K562 (cell line): ENCODE data around the gene UBE2E1. TPM values are rescaled to one million over a fixed set of nuclear protein-coding genes. Genes with fewer than 3 reads are reported as not detected.

Experiments
- ATAC-seq: fragments of 200-7000 bp; cut with Tn5 transposase; 3 replicates; pipeline ENCODE4 v1.9.1; 2020; ENCODE audit warnings: moderate library complexity
- BruUV-seq: library from RNA; stranded (reverse); fragments of 400-500 nt; replicated peaks from 2 replicates; lab custom pipeline; 2021; lab: Mats Ljungman, UMichigan
- CTCF ChIA-PET: fragments of 300-600 bp; formaldehyde crosslinking; extraction: SDS; loops from one replicate; lab custom pipeline; 2021; ENCODE audit warnings: low intra/inter-chr PET ratio; lab: Yijun Ruan, JAX
- POLR2A ChIA-PET: fragments of 300-600, 350-650 bp; sonication (Branson Sonifier 250); formaldehyde crosslinking; extraction: SDS; loops from one replicate; lab custom pipeline; 2021; ENCODE audit warnings: antibody characterized with exemption, inconsistent platforms; lab: Yijun Ruan, JAX
- DNase-seq, 4 experiments: peaks; one replicate each; pipeline versions ENCODE4 v3.0.0 to v3.0.0-alpha.2; 2011 to 2018; ENCODE audit warnings: low spot score in 3 of 4, mixed read lengths in 3 of 4; ENCODE audit errors: extremely low read depth in 1 of 4
- FAIRE-seq: peaks from 2 replicates; lab custom pipeline; 2011; peaks lifted over from hg19 to GRCh38; lab: Jason Lieb, UNC
- H2AFZ ChIP-seq: 2 replicates; pipeline ENCODE4 v1.6.0; 2011; ENCODE audit warnings: low read depth, low read length, control low read depth, inconsistent platforms
- H3K27ac ChIP-seq: fragments of 200-600 bp; 3 replicates; pipeline ENCODE4 v1.8.0; 2011; ENCODE audit warnings: low read depth, mild to moderate bottlenecking, control low read depth, inconsistent platforms, low read length, moderate library complexity, mixed read lengths; ENCODE audit errors: extremely low read depth
- H3K27me3 ChIP-seq, 2 experiments: fragments of 300-600 bp in 1 of 2; 2 replicates in 1 of 2; 3 replicates in 1 of 2; pipeline versions ENCODE4 v1.6.0 to v1.8.0; 2011; ENCODE audit warnings: inconsistent platforms in 2 of 2, low read length in 2 of 2, mild to moderate bottlenecking in 1 of 2, mixed read lengths in 1 of 2, moderate library complexity in 1 of 2; ENCODE audit not compliant: control insufficient read depth in 2 of 2, insufficient read depth in 2 of 2
- H3K36me3 ChIP-seq: fragments of 300-600 bp; 3 replicates; pipeline ENCODE4 v1.8.0; 2011; ENCODE audit warnings: mild to moderate bottlenecking, low read length, inconsistent platforms; ENCODE audit not compliant: control insufficient read depth, insufficient read depth
- H3K4me1 ChIP-seq, 2 experiments: fragments of 200-600 bp in 1 of 2; replicated peaks in 1 of 2; 2 replicates in 1 of 2; 3 replicates in 1 of 2; pipeline versions ENCODE4 v1.5.1 to v1.8.0; 2011; ENCODE audit warnings: inconsistent platforms in 2 of 2, low read length in 2 of 2, mild to moderate bottlenecking in 1 of 2, mixed read lengths in 1 of 2, moderate library complexity in 1 of 2; ENCODE audit not compliant: control insufficient read depth in 2 of 2, insufficient read depth in 2 of 2
- H3K4me2 ChIP-seq: 2 replicates; pipeline ENCODE4 v1.6.1; 2011; ENCODE audit warnings: low read length, control low read depth, inconsistent platforms, mixed read lengths; ENCODE audit not compliant: insufficient read depth
- H3K4me3 ChIP-seq: fragments of 200-600 bp; sonication (generic), shearing (Covaris generic); 2 replicates; pipeline ENCODE4 v1.5.1; 2016; ENCODE audit warnings: control low read depth, inconsistent platforms
- H3K79me2 ChIP-seq: fragments of 200-600 bp; 3 replicates; pipeline ENCODE4 v1.8.0; 2011; ENCODE audit warnings: low read length, inconsistent platforms; ENCODE audit not compliant: control insufficient read depth, insufficient read depth
- H3K9ac ChIP-seq, 2 experiments: 2 replicates each; pipeline versions ENCODE4 v1.6.0 to v1.6.1; 2011; ENCODE audit warnings: low read depth in 2 of 2, low read length in 2 of 2, control low read depth in 1 of 2, inconsistent platforms in 1 of 2, mild to moderate bottlenecking in 1 of 2, mixed read lengths in 1 of 2; ENCODE audit not compliant: insufficient read depth in 1 of 2
- H3K9me1 ChIP-seq: one replicate; pipeline ENCODE4 v1.6.0; 2011; ENCODE audit warnings: inconsistent platforms, mild to moderate bottlenecking, low read length, moderate library complexity; ENCODE audit not compliant: control insufficient read depth, insufficient read depth
- H3K9me3 ChIP-seq: replicated peaks from 2 replicates; pipeline ENCODE4 v1.5.1; 2011; ENCODE audit warnings: low read depth, low read length, inconsistent platforms; ENCODE audit not compliant: control insufficient read depth, insufficient read depth
- H4K20me1 ChIP-seq: replicated peaks from 2 replicates; pipeline ENCODE4 v1.6.1; 2011; ENCODE audit warnings: low read length, inconsistent platforms, mixed read lengths; ENCODE audit not compliant: control insufficient read depth, insufficient read depth
- ATF7 ChIP-seq: fragments of 450-650 bp; IDR thresholded peaks from 2 replicates; pipeline ENCODE4 v1.7.1; 2014; ENCODE audit warnings: mild to moderate bottlenecking, moderate library complexity
- CBX8 ChIP-seq: fragments of 200-600 bp; sonication (generic); IDR thresholded peaks from 2 replicates; pipeline ENCODE4 v1.6.1; 2012; ENCODE audit warnings: borderline replicate concordance, mixed run types, low read depth, mild to moderate bottlenecking, moderate library complexity, mixed read lengths, low read length, control low read depth, inconsistent platforms; ENCODE audit not compliant: poor library complexity, severe bottlenecking; ENCODE audit errors: extremely low read depth
- CEBPG ChIP-seq, 3 experiments: fragments of 200-800 bp in 1 of 3; sonication (Bioruptor generic) in 1 of 3; sonication (generic) in 1 of 3; formaldehyde crosslinking in 1 of 3; IDR thresholded peaks in 2 of 3; conservative IDR thresholded peaks in 1 of 3; 2 replicates each; pipeline versions ENCODE4 v1.6.1 to v1.8.0; 2016 to 2022; ENCODE audit warnings: missing compliant biosample characterization in 2 of 3, missing genetic modification characterization in 2 of 3, mild to moderate bottlenecking in 1 of 3, missing genetic modification reagents in 1 of 3
- E2F6 ChIP-seq, 2 experiments: IDR thresholded peaks; 2 replicates each; pipeline ENCODE4 v1.6.1; 2011; ENCODE audit warnings: borderline replicate concordance in 1 of 2, control low read depth in 1 of 2, low read depth in 1 of 2, low read length in 1 of 2, mild to moderate bottlenecking in 1 of 2, mixed read lengths in 1 of 2, moderate library complexity in 1 of 2; ENCODE audit not compliant: insufficient read depth in 1 of 2, insufficient read length in 1 of 2, poor library complexity in 1 of 2, severe bottlenecking in 1 of 2; ENCODE audit errors: extremely low read depth in 1 of 2
- ETV1 ChIP-seq: fragments of 450-650 bp; conservative IDR thresholded peaks from 2 replicates; pipeline ENCODE4 v1.6.1; 2016; ENCODE audit warnings: missing genetic modification characterization, control low read depth, low read depth, missing compliant biosample characterization
- HBP1 ChIP-seq: fragments of 450-650 bp; formaldehyde crosslinking; IDR thresholded peaks from 2 replicates; pipeline ENCODE4 v1.4.0; 2022; ENCODE audit warnings: missing genetic modification characterization
- JUND ChIP-seq, 2 experiments: IDR thresholded peaks; 2 replicates in 1 of 2; 3 replicates in 1 of 2; pipeline ENCODE4 v1.6.1; 2011; ENCODE audit warnings: borderline replicate concordance in 2 of 2, low read depth in 2 of 2, low read length in 2 of 2, improper control_type of control experiment in 1 of 2, missing biosample characterization in 1 of 2, missing genetic modification characterization in 1 of 2, missing genetic modification reagents in 1 of 2
- NR3C1 ChIP-seq: sonication (generic); formaldehyde crosslinking; IDR thresholded peaks from 2 replicates; pipeline ENCODE4 v1.8.1; 2022; ENCODE audit warnings: missing genetic modification reagents
- PTTG1 ChIP-seq: fragments of 450-650 bp; IDR thresholded peaks from 2 replicates; pipeline ENCODE4 v1.6.1; 2016; ENCODE audit warnings: low read depth, mild to moderate bottlenecking, missing genetic modification characterization, missing compliant biosample characterization
- SAFB ChIP-seq: fragments of 200-400 bp; formaldehyde crosslinking; IDR thresholded peaks from 2 replicates; pipeline ENCODE4 v1.6.1; 2017; ENCODE audit warnings: low read depth, low read length, borderline replicate concordance
- SMAD4 ChIP-seq: fragments of 250-450 bp; sonication (Bioruptor Pico); conservative IDR thresholded peaks from 2 replicates; pipeline ENCODE4 v1.8.0; 2021; ENCODE audit warnings: inconsistent platforms, mild to moderate bottlenecking, moderate library complexity
- TFAM ChIP-seq: fragments of 250-450 bp; sonication (Bioruptor Pico); conservative IDR thresholded peaks from 2 replicates; pipeline ENCODE4 v1.5.0; 2021; ENCODE audit warnings: mild to moderate bottlenecking, moderate library complexity
- ZC3H11A ChIP-seq: IDR thresholded peaks from 2 replicates; pipeline ENCODE4 v1.6.1; 2012; ENCODE audit warnings: low read depth, low read length, improper control_type of control experiment
- ZNF133 ChIP-seq: fragments of 250-450 bp; sonication (Bioruptor Pico); IDR thresholded peaks from 2 replicates; pipeline ENCODE4 v1.4.0; 2020; ENCODE audit warnings: mild to moderate bottlenecking
- ZNF518B ChIP-seq: fragments of 250-450 bp; sonication (Bioruptor Pico); IDR thresholded peaks from 2 replicates; pipeline ENCODE4 v1.5.0; 2021; ENCODE audit warnings: mild to moderate bottlenecking, moderate library complexity
- WGBS: fragments of 100-300 bp; shearing (Covaris generic); methylation state at CpG from one replicate; pipeline ENCODE4 v1.1.6; 2016; ENCODE audit warnings: low coverage, mixed read lengths; ENCODE audit not compliant: insufficient coverage; ENCODE audit errors: missing lambda C conversion rate; 5-methylcytosine and 5-hydroxymethylcytosine counted together
- in situ Hi-C: fragments of 300-500 bp; cut with MboI; formaldehyde crosslinking; loops from 4 replicates; pipeline ENCODE4 v1.15.0; 2018; ENCODE audit warnings: inconsistent platforms, mixed read lengths
- intact Hi-C: fragments of 100-400 bp; cut with micrococcal nuclease; formaldehyde crosslinking; loops from 2 replicates; pipeline ENCODE4 v1.14.2; 2022
- polyA plus RNA-seq, 8 experiments: library from polyadenylated mRNA; depleted of rRNA in 4 of 8; stranded (reverse) in 5 of 8; unstranded in 3 of 8; fragments of >200 nt; fragmentation: Nextera tagmentation in 2 of 8; fragmentation: Illumina TruSeq in 1 of 8; extraction: Ambion mirVana in 2 of 8; extraction: Trizol in 1 of 8; gene quantifications; 2 replicates each; pipeline versions ENCODE4 v1.2.1 to v1.2.3, GENCODE V29; 2011 to 2014; ENCODE audit warnings: inconsistent platforms in 1 of 8, missing spikeins in 1 of 8
- total RNA-seq, 7 experiments: library from RNA; depleted of rRNA in 6 of 7; stranded (reverse); fragments of >200 nt in 6 of 7; fragmentation: Illumina TruSeq in 2 of 7; extraction: Trizol in 2 of 7; gene quantifications; 2 replicates each; pipeline versions ENCODE4 v1.2.1 to v1.2.3, GENCODE V29; 2011 to 2021; ENCODE audit warnings: low replicate concordance in 1 of 7

UBE2E1 gene
- total and polyA plus RNA-seq, 9 of the 15 experiments (the other 6 are each of a cell fraction or from before 2014, with no cell fraction given) = 54.4 to 294 (median 165) TPM

- WGBS = 0% methylated on average over 5 of the region's 5 CpGs
- ChIA-PET CTCF (no interaction called here), POLR2A (interaction anchor here (0.6 to 1.7 kb wide), 5 partner anchors 10 to 30 kb away, joined by 3 to 6 read pairs (median 5); no protein-coding TSS in a partner anchor)
- in situ Hi-C loops = no loop called here
- Histone ChIP-seq H4K20me1 (no peaks in the 10 kb centered on the region), H3K27ac (no peak overlapping the region), H3K4me1 (peaks cover 0 to 2% of the 10 kb centered on the region in 2 experiments; a peak in 2 of 5 replicates), H3K27me3 (peaks cover 11 to 16% of the 10 kb centered on the region in 2 experiments), H3K4me2 (no peak overlapping the region), H2AFZ (no peak overlapping the region), H3K9ac (no peak overlapping the region), H3K4me3 (no peak overlapping the region), H3K79me2 (no peaks in the 10 kb centered on the region), H3K9me3 (no peaks in the 10 kb centered on the region), H3K9me1 (no peaks in the 10 kb centered on the region), H3K36me3 (no peaks in the 10 kb centered on the region)
- ATAC-seq (no peak), FAIRE-seq (no peak), DNase-seq (no peak)
- intact Hi-C loops = no loop called here
- no TSS peak for BruUV-seq
- no peak for TF ChIP-seq TFAM
- TF ChIP-seq ETV1 (tag) = no peak
- TF ChIP-seq JUND (IDR thresholded peaks at IDR 0.05; ENCODE audit: borderline replicate concordance, low read depth, low read length) = no peak
- TF ChIP-seq JUND (tag; IDR thresholded peaks at IDR 0.05; ENCODE audit: borderline replicate concordance, low read depth, low read length) = no peak
- no peak for TF ChIP-seq ZC3H11A
- TF ChIP-seq CBX8 = no peak
- TF ChIP-seq HBP1 (CRISPR knock-in tag) = no peak
- TF ChIP-seq CEBPG (CRISPR knock-in tag; IDR thresholded peaks at IDR 0.05) = no peak
- TF ChIP-seq CEBPG (tag; conservative IDR thresholded peaks at IDR 0.05 in 1 of 2, IDR thresholded peaks at IDR 0.05 in 1 of 2) = no peak
- no peak for TF ChIP-seq ZNF518B (CRISPR knock-in tag)
- no peak for TF ChIP-seq PTTG1 (tag)
- no peak for TF ChIP-seq ATF7
- no peak for TF ChIP-seq NR3C1 (CRISPR knock-in tag)
- TF ChIP-seq ZNF133 (CRISPR knock-in tag) = no peak
- no peak for TF ChIP-seq E2F6 (IDR thresholded peaks at IDR 0.05; ENCODE audit: borderline replicate concordance in 1 of 2, extremely low read depth in 1 of 2, insufficient read depth in 1 of 2, insufficient read length in 1 of 2, low read depth in 1 of 2, low read length in 1 of 2, poor library complexity in 1 of 2, severe bottlenecking in 1 of 2)
- TF ChIP-seq SAFB = no peak
- TF ChIP-seq SMAD4 = no peak
These were observed 7.3 kb upstream of the UBE2E1 start for GRCh38 chr3:23798456-23798855.
